HG03135 (cell line): ENCODE data around the gene SETD1A.

Source experiments
- ATAC-seq: cut with Tn5 transposase; IDR thresholded peaks from one replicate; pipeline ENCODE4 v1.9.1; 2021; ENCODE audit warnings: mild to moderate bottlenecking, moderate library complexity; ENCODE audit not compliant: unreplicated experiment

SETD1A gene

DNA sequence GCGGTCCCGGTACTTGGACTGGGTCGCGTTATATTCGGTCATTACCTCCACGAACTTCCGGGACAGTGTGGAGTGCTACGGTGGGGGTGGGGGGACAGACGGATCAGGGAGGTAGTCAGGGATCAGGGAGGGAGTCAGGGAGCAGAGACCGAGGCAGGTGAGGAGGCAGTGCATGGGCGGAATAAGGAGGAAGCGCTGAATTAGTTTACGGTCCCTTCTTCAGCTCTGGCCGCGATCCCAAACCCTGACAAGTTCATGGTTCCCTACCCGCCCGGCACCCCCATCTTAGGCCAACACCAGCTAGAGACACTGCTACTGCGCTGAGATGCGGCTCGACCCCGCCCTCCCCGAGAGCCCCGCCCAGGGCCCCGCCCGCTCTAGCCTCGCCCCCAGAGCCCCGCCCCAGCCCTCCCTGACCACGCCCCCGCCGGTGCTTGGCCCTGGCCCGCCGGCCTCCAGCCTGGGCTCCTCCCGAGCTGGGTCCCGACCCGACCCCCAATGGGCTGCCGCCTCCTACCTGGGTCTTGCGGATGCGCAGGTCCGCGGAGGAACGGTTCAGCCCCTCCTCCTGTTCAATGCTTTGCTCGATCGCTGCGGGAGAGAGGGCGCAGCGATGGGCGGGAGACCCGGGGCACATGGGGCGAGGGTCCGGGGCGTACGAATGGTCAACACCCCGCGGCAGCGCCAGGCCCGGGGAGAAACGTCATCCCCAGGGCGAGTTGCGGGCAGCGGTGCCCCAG is 39.6 kb downstream of the SETD1A start:
- ATAC-seq, result peak; percentile 85

DNA sequence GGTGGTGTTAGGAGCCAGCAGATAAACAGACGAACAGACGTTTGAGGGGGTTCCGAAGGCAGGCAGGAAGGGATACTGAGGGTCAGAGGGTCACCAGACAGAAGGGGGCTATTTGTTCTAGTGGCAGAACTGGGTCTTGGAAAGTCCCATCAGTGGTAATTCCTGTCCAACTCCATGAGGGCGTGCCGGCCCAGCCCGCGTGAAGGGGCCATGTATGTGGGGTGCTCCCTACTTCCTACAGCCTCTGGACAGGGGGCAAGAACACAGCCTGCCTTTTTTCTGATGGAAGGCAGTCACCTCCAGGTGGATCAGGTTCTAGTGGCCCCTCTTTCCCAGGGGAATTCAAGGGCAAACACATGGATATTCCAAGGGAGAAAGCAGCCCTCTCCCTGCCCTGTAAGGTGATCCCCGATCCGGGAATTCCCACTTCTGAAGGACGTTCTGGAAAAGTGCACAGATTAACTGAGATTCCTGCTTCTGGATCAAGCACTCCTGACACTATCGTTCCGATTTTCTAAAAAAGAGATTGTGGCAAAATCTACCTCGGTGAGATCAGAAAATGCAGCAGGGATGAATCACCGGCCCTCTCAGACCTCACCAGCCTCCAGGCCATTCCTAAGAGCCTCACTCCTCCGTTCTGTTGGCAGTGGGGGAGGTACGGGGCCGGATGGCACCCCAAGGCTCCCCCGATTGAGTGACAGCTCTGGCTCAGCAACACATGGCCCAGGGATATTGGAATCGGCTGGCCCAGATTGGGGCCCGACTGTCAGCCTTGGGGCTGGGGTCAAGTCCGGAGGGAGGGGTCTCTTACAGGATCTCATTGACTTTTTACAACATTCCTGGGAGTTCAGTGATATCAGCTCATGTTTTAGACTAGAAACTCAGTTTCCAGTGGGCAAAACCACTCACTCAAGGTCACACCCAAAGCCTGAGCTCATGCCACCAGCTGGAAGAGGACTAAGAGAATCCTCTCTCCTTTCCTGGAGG is 40.5 kb downstream of the SETD1A start:
- ATAC-seq, result no peak

- ATAC-seq, result no peak
Measured at GRCh38 chr16:30998852-30999761, 41.6 kb downstream of the SETD1A start.

- no peak for ATAC-seq
Measured at GRCh38 chr16:31000671-31001382, 43.3 kb downstream of the SETD1A start.

DNA sequence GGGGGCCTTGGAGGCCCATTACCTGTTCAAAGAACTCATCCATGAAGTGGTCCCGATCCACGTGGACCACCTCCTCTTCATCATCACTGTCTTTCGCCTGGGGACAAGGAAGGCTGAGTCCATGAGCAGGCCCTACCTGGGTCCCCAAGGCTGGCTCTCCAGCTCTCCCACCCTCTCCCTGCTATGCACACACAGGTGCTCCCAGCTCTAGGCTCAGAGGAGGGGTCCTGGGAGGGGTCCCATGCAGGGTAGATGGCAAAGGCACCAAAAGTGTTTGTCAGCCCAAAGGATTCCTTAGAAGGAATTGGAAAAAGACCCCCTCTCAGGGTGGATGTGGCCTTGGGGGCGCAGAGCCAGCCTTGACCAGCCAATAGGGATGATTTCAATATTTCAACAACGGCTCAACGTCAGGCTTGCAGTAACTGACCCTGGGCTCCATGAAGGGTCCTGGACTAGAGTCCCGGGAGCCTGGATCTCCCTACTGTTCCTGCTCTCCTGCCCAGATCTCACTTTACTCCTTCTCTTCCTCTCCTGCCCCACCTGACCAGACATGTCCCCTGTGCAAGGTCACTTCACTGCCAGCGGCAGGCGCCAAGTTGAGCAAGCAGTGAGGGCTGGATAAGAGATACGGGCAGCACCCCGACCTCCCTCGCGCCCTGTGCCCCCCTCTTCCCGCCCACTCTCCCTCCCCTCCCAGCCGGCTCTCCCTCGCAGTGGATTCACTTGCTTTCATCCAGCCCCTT is 44.1 kb downstream of the SETD1A start:
- ATAC-seq, result no peak

GRCh38 chr16:31002250-31002700 is 44.7 kb downstream of the SETD1A start:
- ATAC-seq, result no peak

GRCh38 chr16:31002862-31003341 is 45.3 kb downstream of the SETD1A start:
- no peak for ATAC-seq

- no peak for ATAC-seq
Measured at GRCh38 chr16:31003744-31004143, 46.2 kb downstream of the SETD1A start.

DNA sequence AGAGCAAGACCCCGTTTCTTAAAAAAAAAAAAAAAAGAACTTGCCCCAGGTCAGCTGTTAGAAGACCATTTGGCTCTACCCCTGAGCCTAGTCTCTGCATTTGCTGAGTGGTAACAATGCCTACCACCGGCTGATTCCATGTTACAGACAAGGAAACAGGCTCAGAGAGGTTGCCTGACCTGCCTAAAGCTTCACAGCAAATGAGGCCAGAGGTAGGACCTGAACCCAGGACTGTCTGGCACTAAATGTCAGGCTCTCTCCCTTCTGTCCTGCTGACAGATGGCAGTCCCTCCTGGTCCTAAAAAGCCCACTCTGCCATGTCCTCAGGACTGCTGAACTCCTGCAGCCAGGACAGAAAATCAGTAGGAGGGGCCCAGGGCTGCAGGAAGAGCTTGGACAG is 47.1 kb downstream of the SETD1A start:
- no peak for ATAC-seq

GRCh38 chr16:31005350-31006085 is 48.0 kb downstream of the SETD1A start:
- no peak for ATAC-seq

- no peak for ATAC-seq
Measured at GRCh38 chr16:31006086-31006385, 48.5 kb downstream of the SETD1A start.

DNA sequence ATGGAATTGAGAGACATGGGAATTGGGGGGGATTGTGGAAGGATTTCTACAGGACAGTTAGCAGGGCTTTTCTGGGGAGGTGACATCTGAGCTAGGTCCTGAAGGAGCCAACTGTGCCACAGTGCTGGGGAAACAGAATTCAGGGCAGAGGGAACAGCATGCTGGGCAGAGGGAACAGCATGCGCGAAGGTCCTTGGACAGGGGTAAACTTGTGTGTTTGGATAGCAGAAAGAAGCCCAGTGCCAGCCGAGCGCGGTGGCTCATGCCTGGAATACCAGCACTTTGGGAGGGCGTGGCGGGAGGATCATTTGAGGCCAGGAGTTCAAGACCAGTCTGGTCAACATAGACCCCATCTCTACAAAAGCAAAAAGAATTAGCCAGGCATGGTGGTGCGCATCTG is 49.0 kb downstream of the SETD1A start:
- ATAC-seq, result no peak

- ATAC-seq, result no peak
Measured at GRCh38 chr16:31007684-31008083, 50.1 kb downstream of the SETD1A start.

DNA sequence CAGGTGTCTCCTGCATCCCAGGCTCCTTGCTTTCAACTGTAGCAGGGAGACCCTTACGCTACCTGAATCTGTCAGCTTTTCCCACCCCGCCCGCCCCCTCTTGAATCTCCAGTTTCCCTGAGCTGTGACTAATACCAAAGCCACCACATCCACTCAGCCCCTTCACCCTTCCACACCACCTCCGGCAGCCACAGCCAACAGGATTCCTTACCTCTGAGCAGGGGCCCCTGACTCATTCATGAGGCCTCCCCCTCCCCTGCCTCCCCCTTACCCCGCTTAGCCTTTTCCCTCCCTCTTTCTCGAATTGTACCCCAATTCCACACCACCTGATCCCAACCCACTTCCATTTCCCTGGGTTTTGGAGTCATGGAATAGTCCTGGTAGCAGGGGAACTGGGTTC is 50.6 kb downstream of the SETD1A start:
- ATAC-seq, result no peak

GRCh38 chr16:31008551-31008950 is 51.0 kb downstream of the SETD1A start:
- ATAC-seq, result no peak

GRCh38 chr16:31009120-31009519 is 51.6 kb downstream of the SETD1A start:
- no peak for ATAC-seq

GRCh38 chr16:31009894-31010584 is 52.5 kb downstream of the SETD1A start:
- ATAC-seq, result no peak

DNA sequence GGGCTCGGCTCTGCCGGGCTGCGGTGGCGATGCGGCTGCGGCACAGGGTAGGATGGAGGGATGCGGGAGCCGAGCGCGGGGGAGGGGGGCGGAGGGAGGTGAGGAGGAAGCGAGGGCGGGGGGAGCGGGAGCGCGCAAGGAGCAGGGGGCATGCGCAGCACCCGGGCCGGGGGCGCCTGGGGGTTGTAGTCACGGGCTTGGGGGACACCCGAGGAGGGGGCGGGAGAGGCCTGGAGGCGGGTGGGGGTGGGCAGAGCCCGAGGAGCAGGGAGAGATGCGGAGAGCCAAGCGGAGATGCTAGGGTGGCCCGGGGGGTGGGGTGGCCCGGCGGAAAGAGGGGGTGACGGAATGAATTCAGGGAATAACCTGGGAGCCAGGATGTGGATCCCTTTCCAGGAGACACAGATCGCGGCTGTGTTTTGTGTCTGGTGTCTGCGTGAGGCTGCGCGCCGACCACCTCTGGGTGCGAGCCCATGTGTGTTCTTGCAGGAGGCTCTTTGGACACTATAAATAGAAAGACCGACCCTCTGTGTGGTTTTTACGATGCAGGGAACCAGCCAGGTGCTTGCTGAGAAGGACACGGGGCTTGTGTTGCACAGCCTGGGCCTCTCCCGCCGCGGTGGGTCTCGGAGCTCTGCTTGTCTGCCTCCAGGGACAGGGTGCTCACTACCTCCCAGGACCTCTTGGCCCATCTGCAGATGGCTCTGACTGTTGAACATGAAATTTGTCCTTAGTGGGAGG is 53.2 kb downstream of the SETD1A start, which contains the start of gene STX1B:
Gene STX1B (minus strand): TSS at position 54 of the 741 bp plus-strand sequence. CDS start 242 bp downstream, outside the sequence.
- ATAC-seq, result no peak
